ENCODE measurements around the gene HTR2C.
A peak's percentile ranks its signal among the peaks of the same experiment; 100 is the strongest.
"Not testable (repeated sequence)": the region's sequence is repeated elsewhere in the genome, so short reads cannot be mapped to it uniquely, and the experiment has no call there.

Gene HTR2C

GRCh38 chrX:114932550-114932949 is 348.7 kb downstream of the HTR2C start:
- TF ChIP-seq CTCF (IDR thresholded peaks at IDR 0.05; ENCODE audit: control insufficient read depth, insufficient read depth, low read depth, low read length, missing control alignments), result no peak
- H3K4me3 ChIP-seq (ENCODE audit: control insufficient read depth, low read depth, low read length), result no peak overlapping the region
- no peak for DNase-seq (ENCODE audit: low read depth)

- not testable (repeated sequence) for DNase-seq (ENCODE audit: low read depth); H3K4me3 ChIP-seq (ENCODE audit: control insufficient read depth, low read depth, low read length)
These were observed 349.4 kb downstream of the HTR2C start for GRCh38 chrX:114933291-114933690.

GRCh38 chrX:114937090-114937489 is 353.2 kb downstream of the HTR2C start:
- not testable (repeated sequence) for DNase-seq (ENCODE audit: low read depth); H3K4me3 ChIP-seq (ENCODE audit: control insufficient read depth, low read depth, low read length)

- TF ChIP-seq CTCF (IDR thresholded peaks at IDR 0.05; ENCODE audit: control insufficient read depth, insufficient read depth, low read depth, low read length, missing control alignments), result peak; percentile 5
- no peak for DNase-seq (ENCODE audit: low read depth)
These were observed 368.8 kb downstream of the HTR2C start for GRCh38 chrX:114952696-114953095.

More at GRCh38 chrX:114952696-114953095, 368.8 kb downstream of the HTR2C start:
- no peak overlapping the region for H3K4me3 ChIP-seq (ENCODE audit: control insufficient read depth, low read depth, low read length)
